Measurements from ENCODE around the gene CDH13. TPM values are rescaled to one million over a fixed set of nuclear protein-coding genes. Genes with fewer than 3 reads are reported as not detected.

The CDH13 gene
- total RNA-seq, 2 experiments from 2014 or later, result not detected

DNA sequence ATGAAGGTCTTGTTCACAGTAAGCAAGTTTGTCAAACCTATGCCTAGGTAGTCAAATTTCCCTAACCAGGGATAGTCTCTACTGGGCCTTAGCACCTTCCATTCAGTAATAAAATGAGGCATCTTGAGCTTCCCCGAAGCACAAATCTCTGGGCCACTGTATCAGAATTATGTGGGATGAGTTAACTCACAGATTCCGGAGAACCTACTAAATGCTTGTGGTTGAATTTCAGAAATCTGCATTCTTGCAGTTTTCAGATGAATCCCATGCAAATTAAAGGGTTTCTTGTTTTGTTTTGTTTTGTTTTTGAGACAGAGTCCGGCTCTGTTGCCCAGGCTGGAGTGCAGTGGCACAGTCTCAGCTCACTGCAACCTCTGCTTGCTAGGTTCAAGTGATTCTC, 702.2 kb downstream of the CDH13 start:
- H3K4me3 Mint-ChIP-seq, result no peak overlapping the region
- no peaks in the 10 kb centered on the region for H3K36me3 Mint-ChIP-seq
- no peak overlapping the region for H3K27ac Mint-ChIP-seq
- no peaks in the 10 kb centered on the region for H3K9me3 Mint-ChIP-seq
- no peak for DNase-seq
- H3K27me3 Mint-ChIP-seq, result no peaks in the 10 kb centered on the region
- no peaks in the 10 kb centered on the region for H3K4me1 Mint-ChIP-seq

DNA sequence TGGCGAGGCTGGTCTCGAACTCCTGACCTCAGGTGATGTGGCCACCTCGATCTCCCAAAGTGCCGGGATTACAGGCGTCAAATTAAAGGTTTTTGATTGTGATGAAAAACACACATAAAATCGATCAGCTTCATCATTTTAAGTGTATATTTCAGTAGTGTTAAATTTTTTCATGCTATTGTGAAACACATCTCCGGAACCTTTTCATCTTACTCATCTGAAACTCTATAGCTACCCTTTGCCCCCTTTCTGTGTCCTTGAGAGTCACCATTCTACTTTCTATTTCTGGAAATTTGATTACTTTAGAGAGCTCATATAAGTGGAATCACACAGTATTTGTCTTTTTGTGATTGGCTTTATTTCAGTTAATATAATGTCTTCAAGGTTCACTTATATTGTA, 702.7 kb downstream of the CDH13 start:
- H3K36me3 Mint-ChIP-seq, result no peaks in the 10 kb centered on the region
- no peaks in the 10 kb centered on the region for H3K27me3 Mint-ChIP-seq
- DNase-seq, result no peak
- no peaks in the 10 kb centered on the region for H3K9me3 Mint-ChIP-seq
- no peaks in the 10 kb centered on the region for H3K4me1 Mint-ChIP-seq
- H3K27ac Mint-ChIP-seq, result no peak overlapping the region
- H3K4me3 Mint-ChIP-seq, result no peak overlapping the region

- DNase-seq, result no peak
- Mint-ChIP-seq H3K9me3 (no peaks in the 10 kb centered on the region), H3K36me3 (no peaks in the 10 kb centered on the region), H3K4me3 (no peak overlapping the region), H3K4me1 (no peaks in the 10 kb centered on the region), H3K27ac (no peak overlapping the region), H3K27me3 (no peaks in the 10 kb centered on the region)
Observed at GRCh38 chr16:83330251-83330650, 703.5 kb downstream of the CDH13 start.

GRCh38 chr16:83335076-83335475, 708.3 kb downstream of the CDH13 start:
- DNase-seq, result no peak
- Mint-ChIP-seq H3K27ac (no peak overlapping the region), H3K4me1 (no peaks in the 10 kb centered on the region), H3K9me3 (no peaks in the 10 kb centered on the region), H3K36me3 (no peaks in the 10 kb centered on the region), H3K27me3 (no peaks in the 10 kb centered on the region), H3K4me3 (no peak overlapping the region)

DNA sequence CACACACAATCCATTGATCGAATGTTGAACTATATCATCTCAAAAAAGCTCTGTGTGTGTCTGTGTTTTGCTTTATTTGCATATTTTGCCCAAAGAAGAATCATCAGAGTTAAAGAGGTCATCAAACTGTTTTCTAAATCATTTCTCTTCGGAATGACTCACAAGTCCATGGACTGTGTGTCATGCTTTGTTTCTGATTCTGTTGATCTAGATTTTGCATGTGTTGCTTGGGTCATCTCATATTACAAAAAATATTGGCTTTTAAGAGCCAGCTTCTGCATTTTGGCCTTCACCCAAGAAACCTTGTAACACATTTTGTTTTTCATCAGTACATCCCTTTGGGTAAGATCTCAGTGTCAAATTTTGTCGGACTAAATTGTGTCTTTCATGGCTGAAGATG, 709.8 kb downstream of the CDH13 start:
- no peak overlapping the region for H3K4me3 Mint-ChIP-seq

GRCh38 chr16:83338138-83338537, 711.4 kb downstream of the CDH13 start:
- no peaks in the 10 kb centered on the region for H3K9me3 Mint-ChIP-seq
- no peaks in the 10 kb centered on the region for H3K27me3 Mint-ChIP-seq
- H3K4me1 Mint-ChIP-seq, result no peaks in the 10 kb centered on the region
- no peak for DNase-seq
- H3K4me3 Mint-ChIP-seq, result no peak overlapping the region
- H3K27ac Mint-ChIP-seq, result no peak overlapping the region
- H3K36me3 Mint-ChIP-seq, result no peaks in the 10 kb centered on the region

More for the DNA sequence above, 709.8 kb downstream of the CDH13 start:
- Mint-ChIP-seq H3K27me3 (no peaks in the 10 kb centered on the region), H3K27ac (no peak overlapping the region), H3K4me1 (no peaks in the 10 kb centered on the region), H3K9me3 (no peaks in the 10 kb centered on the region), H3K36me3 (no peaks in the 10 kb centered on the region)
- DNase-seq, result no peak

DNA sequence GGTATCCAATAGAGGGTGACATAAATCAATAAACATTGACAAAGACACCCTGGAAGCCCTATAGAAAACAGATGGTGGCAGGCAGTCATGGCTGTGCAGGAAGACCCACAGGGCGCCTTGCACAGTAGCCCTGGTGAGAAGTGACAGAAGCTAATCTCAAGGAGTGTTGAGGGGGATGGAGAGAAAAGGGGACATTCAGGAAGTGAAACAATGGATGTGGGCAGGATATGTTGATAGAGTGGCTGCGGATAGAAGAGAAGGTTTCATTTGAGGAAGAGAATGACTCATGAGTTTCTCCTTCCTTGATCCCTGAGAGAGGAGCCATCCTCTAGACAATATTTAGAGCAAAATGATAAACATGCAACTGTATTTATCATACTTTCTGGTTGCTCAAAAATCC, 712.2 kb downstream of the CDH13 start:
- no peaks in the 10 kb centered on the region for H3K4me1 Mint-ChIP-seq
- H3K9me3 Mint-ChIP-seq, result no peaks in the 10 kb centered on the region
- H3K36me3 Mint-ChIP-seq, result no peaks in the 10 kb centered on the region
- no peak overlapping the region for H3K4me3 Mint-ChIP-seq
- no peak for DNase-seq
- no peak overlapping the region for H3K27ac Mint-ChIP-seq
- no peaks in the 10 kb centered on the region for H3K27me3 Mint-ChIP-seq

DNA sequence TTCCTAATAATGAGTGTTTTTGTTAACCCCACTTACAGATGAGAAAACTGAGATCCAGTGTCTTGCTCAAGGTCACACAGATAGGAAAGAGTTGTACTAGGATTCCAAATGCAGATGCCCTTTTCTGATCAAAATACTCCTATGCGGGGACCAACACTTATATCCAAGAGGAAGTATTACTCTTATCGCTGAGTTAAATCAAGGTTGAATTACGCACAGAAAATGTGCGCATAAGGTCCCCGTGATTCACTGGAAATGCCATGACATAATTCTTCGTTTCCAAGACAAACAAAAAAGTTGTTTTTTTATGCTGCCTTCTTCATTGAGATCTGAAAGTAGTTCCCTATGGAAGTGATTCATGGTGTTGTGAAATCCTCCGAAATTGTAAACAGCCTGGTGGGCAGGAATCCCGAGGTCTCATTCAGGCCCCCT, 717.2 kb downstream of the CDH13 start:
- DNase-seq, result no peak
- Mint-ChIP-seq H3K4me1 (no peaks in the 10 kb centered on the region), H3K36me3 (no peaks in the 10 kb centered on the region), H3K27me3 (no peaks in the 10 kb centered on the region), H3K27ac (no peak overlapping the region), H3K9me3 (no peaks in the 10 kb centered on the region), H3K4me3 (no peak overlapping the region)

GRCh38 chr16:83345846-83346640, 719.3 kb downstream of the CDH13 start:
- Mint-ChIP-seq H3K27me3 (no peaks in the 10 kb centered on the region), H3K27ac (no peak overlapping the region), H3K4me3 (no peak overlapping the region), H3K9me3 (no peaks in the 10 kb centered on the region), H3K36me3 (no peaks in the 10 kb centered on the region), H3K4me1 (no peaks in the 10 kb centered on the region)
- DNase-seq, result no peak

DNA sequence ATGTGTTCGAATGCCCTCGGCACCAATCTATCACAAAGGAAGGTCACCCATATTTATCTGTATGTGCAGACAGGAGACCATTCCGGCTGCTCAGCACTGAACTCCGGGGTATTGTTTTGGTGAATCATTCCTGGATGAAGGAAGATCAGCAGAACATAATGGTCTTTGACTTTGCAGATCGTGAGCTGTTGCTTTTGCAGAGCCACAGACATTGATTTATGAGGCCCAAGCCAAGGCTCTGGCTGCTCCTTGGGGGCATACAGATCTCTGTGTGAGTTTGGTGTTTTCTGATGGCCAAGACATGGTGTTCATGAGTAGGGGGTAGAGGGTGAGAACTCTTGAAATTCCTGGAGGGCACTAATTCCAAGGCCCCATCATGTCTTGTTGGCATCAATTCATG, 722.2 kb downstream of the CDH13 start:
- Mint-ChIP-seq H3K9me3 (no peaks in the 10 kb centered on the region), H3K27me3 (no peaks in the 10 kb centered on the region), H3K4me3 (no peak overlapping the region), H3K27ac (no peak overlapping the region), H3K4me1 (no peaks in the 10 kb centered on the region), H3K36me3 (no peaks in the 10 kb centered on the region)
- DNase-seq, result no peak

DNA sequence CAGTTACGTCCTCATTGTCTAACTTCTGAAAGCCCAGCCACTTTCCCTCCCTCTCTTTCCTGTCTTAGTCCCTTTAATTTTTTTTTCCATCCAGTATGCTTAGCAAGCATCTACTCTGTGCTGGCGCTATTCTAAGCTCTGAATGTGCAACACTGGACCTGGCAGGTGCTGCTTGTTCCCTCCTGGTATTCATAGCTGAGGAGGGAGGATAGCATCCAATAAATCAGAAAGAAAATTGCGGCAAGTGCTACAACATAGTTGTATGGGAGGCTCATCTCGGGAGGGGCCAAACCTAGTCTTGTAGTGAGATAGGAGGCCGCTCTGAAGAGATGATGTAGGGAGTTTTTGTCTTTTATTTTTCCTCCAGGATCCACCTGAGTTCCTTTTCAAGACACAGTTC, 723.7 kb downstream of the CDH13 start:
- no peak overlapping the region for H3K27ac Mint-ChIP-seq
- no peaks in the 10 kb centered on the region for H3K4me1 Mint-ChIP-seq
- no peaks in the 10 kb centered on the region for H3K9me3 Mint-ChIP-seq
- H3K27me3 Mint-ChIP-seq, result no peaks in the 10 kb centered on the region
- no peak for DNase-seq
- H3K4me3 Mint-ChIP-seq, result no peak overlapping the region
- no peaks in the 10 kb centered on the region for H3K36me3 Mint-ChIP-seq

DNA sequence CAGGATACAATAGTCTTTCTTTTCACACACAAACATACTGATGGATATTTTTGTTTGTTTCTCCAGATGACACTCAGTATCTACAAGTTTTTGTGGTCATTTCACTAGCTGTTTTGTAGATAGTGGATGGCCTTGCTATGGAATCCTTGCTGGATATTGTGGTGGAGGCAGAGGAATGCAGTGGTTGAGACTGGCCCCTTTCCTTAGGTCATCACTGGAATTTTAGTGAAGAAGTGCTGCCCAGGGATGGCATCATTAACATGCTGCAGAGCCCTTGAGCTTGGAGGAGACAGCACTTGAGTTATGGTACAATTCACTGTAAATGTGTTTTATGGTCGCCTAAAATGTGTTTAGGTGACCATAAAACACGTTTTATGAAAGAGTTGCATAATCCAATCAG, 725.1 kb downstream of the CDH13 start:
- no peak for DNase-seq
- Mint-ChIP-seq H3K27ac (no peak overlapping the region), H3K4me1 (no peaks in the 10 kb centered on the region), H3K4me3 (no peak overlapping the region), H3K9me3 (no peaks in the 10 kb centered on the region), H3K36me3 (no peaks in the 10 kb centered on the region), H3K27me3 (no peaks in the 10 kb centered on the region)

GRCh38 chr16:83353241-83353640, 726.5 kb downstream of the CDH13 start:
- Mint-ChIP-seq H3K9me3 (no peaks in the 10 kb centered on the region), H3K36me3 (no peaks in the 10 kb centered on the region), H3K4me1 (no peaks in the 10 kb centered on the region), H3K27ac (no peak overlapping the region), H3K4me3 (no peak overlapping the region), H3K27me3 (no peaks in the 10 kb centered on the region)
- no peak for DNase-seq

- no peaks in the 10 kb centered on the region for H3K4me1 Mint-ChIP-seq
- no peak for DNase-seq
- no peak overlapping the region for H3K27ac Mint-ChIP-seq
- no peak overlapping the region for H3K4me3 Mint-ChIP-seq
- no peaks in the 10 kb centered on the region for H3K9me3 Mint-ChIP-seq
- H3K36me3 Mint-ChIP-seq, result no peaks in the 10 kb centered on the region
- H3K27me3 Mint-ChIP-seq, result no peaks in the 10 kb centered on the region
Observed at GRCh38 chr16:83354015-83354414, 727.2 kb downstream of the CDH13 start.

- H3K27me3 Mint-ChIP-seq, result no peaks in the 10 kb centered on the region
- no peaks in the 10 kb centered on the region for H3K4me1 Mint-ChIP-seq
- no peak overlapping the region for H3K4me3 Mint-ChIP-seq
- no peak overlapping the region for H3K27ac Mint-ChIP-seq
- H3K36me3 Mint-ChIP-seq, result no peaks in the 10 kb centered on the region
- no peak for DNase-seq
- H3K9me3 Mint-ChIP-seq, result no peaks in the 10 kb centered on the region
Observed at GRCh38 chr16:83355570-83356218, 728.9 kb downstream of the CDH13 start.

DNA sequence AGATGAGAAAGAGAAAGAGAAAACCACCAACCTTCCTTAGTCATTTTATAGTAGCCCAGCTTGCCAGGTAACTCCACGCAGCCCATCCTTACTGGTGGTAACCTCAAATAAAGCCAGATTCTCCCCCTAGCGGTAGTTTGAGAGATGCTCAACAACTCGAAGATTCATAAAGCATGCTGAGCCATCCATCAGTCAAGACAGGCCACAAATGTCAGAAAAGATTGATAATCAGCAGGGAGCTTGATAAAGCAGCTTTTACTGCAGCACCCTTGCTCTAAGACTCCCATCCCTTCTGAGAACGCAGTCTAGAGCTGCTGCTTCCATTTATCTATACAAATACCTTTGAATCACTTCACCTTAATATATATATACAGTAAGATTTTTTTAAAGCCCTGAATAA, 729.5 kb downstream of the CDH13 start:
- Mint-ChIP-seq H3K36me3 (no peaks in the 10 kb centered on the region), H3K27ac (no peak overlapping the region), H3K4me3 (no peak overlapping the region), H3K9me3 (no peaks in the 10 kb centered on the region), H3K4me1 (no peaks in the 10 kb centered on the region), H3K27me3 (peaks cover 3% of the 10 kb centered on the region)
- no peak for DNase-seq

All from activated naive CD8-positive, alpha-beta T cell treated with anti-CD3 and anti-CD28 coated beads for 36 hours (primary cell).